Thyroid gland (tissue), 4 donors: Measurements from ENCODE around the gene CCDC148. TPM values are rescaled to one million over a fixed set of nuclear protein-coding genes. Genes with fewer than 3 reads are reported as not detected.

Source experiments
- DNase-seq, 2 donors: peaks; one replicate each; pipeline ENCODE4 v3.0.0-alpha.2; 2019
- H3K27ac ChIP-seq, 3 donors: fragments of 200-600 bp; sonication (generic); 1 replicate in 2 of 3; 2 replicates in 1 of 3; pipeline ENCODE4 v1.5.1; 2016 to 2019; ENCODE audit warnings: mild to moderate bottlenecking in 1 of 3, moderate library complexity in 1 of 3
- H3K27me3 ChIP-seq: fragments of 200-600 bp; sonication (generic); one replicate; pipeline ENCODE4 v1.5.1; 2019
- H3K36me3 ChIP-seq, 2 donors: fragments of 200-600 bp; sonication (generic); one replicate each; pipeline ENCODE4 v1.5.1; 2016 to 2019
- H3K4me1 ChIP-seq, 2 donors: fragments of 200-600 bp; sonication (generic); one replicate each; pipeline ENCODE4 v1.5.1; 2017 to 2019
- H3K4me3 ChIP-seq, 3 donors: fragments of 200-600 bp; sonication (generic); replicated peaks in 1 of 3; 1 replicate in 2 of 3; 2 replicates in 1 of 3; pipeline ENCODE4 v1.5.1; 2016; ENCODE audit warnings: mild to moderate bottlenecking in 1 of 3
- H3K9me3 ChIP-seq: fragments of 200-600 bp; sonication (generic); one replicate; pipeline ENCODE4 v1.5.1; 2017
- CTCF ChIP-seq, 6 experiments: fragments of 200-600 bp in 3 of 6; fragments of 450-650 bp in 3 of 6; sonication (generic) in 3 of 6; IDR thresholded peaks; one replicate each; pipeline ENCODE4 v1.5.1; 2016 to 2019; ENCODE audit warnings: antibody characterized with exemption in 6 of 6, mild to moderate bottlenecking in 2 of 6, inconsistent platforms in 1 of 6, moderate library complexity in 1 of 6
- POLR2A ChIP-seq, 2 donors: fragments of 450-650 bp; IDR thresholded peaks; one replicate each; pipeline ENCODE4 v1.6.1; 2017; ENCODE audit warnings: antibody characterized with exemption in 2 of 2, mild to moderate bottlenecking in 2 of 2, moderate library complexity in 1 of 2
- WGBS, 2 donors: methylation state at CpG; one replicate each; pipeline ENCODE4 v1.1.5; 2017; 5-methylcytosine and 5-hydroxymethylcytosine counted together
- intact Hi-C: fragments of 100-400 bp; cut with DNase I; formaldehyde crosslinking; loops from one replicate; pipeline ENCODE4 v1.15.1; 2023
- total RNA-seq, 4 donors: library from RNA; depleted of rRNA; stranded (reverse); fragments of >200 nt; gene quantifications; one replicate each; pipeline ENCODE4 v1.2.3, GENCODE V29; 2016

CCDC148 gene
- total RNA-seq, 4 donors from 2014 or later: 4.6 to 10.7 (median 7.4) TPM

GRCh38 chr2:158497486-158497885, 40.9 kb upstream of the CCDC148 start:
- TF ChIP-seq CTCF (IDR thresholded peaks at IDR 0.05) (no peak), POLR2A (IDR thresholded peaks at IDR 0.05) (no peak)
- no peaks in the 10 kb centered on the region for H3K27me3 ChIP-seq
- peaks cover 16 to 24% of the 10 kb centered on the region in 2 donors for H3K4me1 ChIP-seq
- DNase-seq: no peak
- no peaks in the 10 kb centered on the region for H3K9me3 ChIP-seq
- H3K4me3 ChIP-seq: no peak overlapping the region
- intact Hi-C loops: no loop called here
- no peaks in the 10 kb centered on the region for H3K36me3 ChIP-seq
- WGBS, 2 donors: 96 to 97% methylated on average over 1 of the region's 1 CpG
- no peak overlapping the region for H3K27ac ChIP-seq

DNA sequence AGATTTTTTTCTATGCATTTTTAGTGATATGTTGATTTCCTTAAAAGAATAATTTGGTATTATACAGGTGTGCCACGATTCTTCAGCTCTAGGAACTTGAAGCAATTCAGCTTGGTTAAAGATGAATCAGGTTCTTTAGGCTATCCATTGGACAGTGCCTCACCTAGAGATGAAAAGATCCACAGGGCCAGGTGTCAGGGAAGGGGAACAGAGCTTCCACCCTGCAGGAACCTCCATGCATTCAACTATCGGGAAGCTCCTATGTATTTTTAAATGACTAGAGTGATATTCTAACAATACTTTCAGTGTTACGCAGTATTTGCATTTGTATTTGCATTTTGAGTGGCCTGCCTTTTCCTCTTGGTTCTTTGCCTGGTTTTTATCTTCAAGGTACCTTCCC, 40.4 kb upstream of the CCDC148 start:
- intact Hi-C loops: no loop called here
- Histone ChIP-seq H3K4me3 (no peak overlapping the region), H3K27me3 (no peaks in the 10 kb centered on the region), H3K9me3 (no peaks in the 10 kb centered on the region), H3K27ac (no peak overlapping the region), H3K4me1 (peaks cover 16 to 22% of the 10 kb centered on the region in 2 donors), H3K36me3 (no peaks in the 10 kb centered on the region)
- DNase-seq: no peak
- TF ChIP-seq CTCF (IDR thresholded peaks at IDR 0.05) (no peak), POLR2A (IDR thresholded peaks at IDR 0.05) (no peak)
- WGBS, 2 donors: 92% methylated on average over 3 of the region's 3 CpGs

DNA sequence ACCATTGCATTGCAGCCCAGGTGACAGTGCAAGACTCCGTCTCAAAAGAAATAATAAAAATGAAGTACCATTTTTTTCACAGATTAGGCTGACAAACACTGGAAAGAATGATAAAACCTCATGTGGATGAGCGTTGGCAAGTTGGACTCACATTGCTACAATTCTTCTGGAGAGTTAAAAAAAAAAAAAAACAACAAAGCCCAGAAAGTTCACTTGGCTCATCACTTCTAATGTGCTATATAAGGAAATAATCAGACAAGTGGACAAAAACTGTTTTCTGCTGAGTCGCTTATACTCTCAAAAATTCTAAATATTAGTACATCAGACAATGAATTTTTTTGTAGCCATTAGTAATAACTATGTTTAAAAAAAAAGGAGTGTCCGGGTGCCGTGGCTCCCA, 38.6 kb upstream of the CCDC148 start:
- DNase-seq: no peak
- Histone ChIP-seq H3K36me3 (no peaks in the 10 kb centered on the region), H3K4me1 (peaks cover 11 to 17% of the 10 kb centered on the region in 2 donors), H3K9me3 (no peaks in the 10 kb centered on the region), H3K27ac (no peak overlapping the region), H3K4me3 (no peak overlapping the region), H3K27me3 (no peaks in the 10 kb centered on the region)
- TF ChIP-seq POLR2A (IDR thresholded peaks at IDR 0.05) (no peak), CTCF (IDR thresholded peaks at IDR 0.05) (no peak)
- 87 to 88% methylated on average over 5 of the region's 5 CpGs for WGBS, 2 donors
- intact Hi-C loops: no loop called here

DNA sequence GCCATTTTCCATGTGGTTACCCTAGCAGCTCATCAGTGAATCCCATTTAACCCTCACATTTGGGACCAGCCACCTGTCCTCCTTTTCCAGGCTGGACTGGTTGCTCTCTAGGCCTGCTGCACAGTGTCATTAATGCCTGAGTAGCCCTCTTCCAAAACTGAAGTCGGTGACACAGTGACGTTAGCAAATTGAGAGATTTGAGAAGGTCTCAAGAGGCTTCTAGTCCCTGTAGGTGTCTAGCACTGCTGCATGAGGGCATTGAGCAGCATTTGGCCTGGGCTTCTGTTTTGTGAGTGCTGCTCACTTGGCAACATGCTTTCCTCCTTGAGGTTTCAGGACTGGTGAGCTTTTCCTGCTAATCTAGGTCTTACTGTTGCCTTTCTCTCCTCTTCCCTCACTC, 36.9 kb upstream of the CCDC148 start:
- Histone ChIP-seq H3K4me1 (peaks cover 8 to 11% of the 10 kb centered on the region in 2 donors), H3K27ac (peak overlapping the region in 2 of 3 donors; percentile 8 to 30), H3K36me3 (no peaks in the 10 kb centered on the region), H3K27me3 (no peaks in the 10 kb centered on the region), H3K9me3 (no peaks in the 10 kb centered on the region), H3K4me3 (no peak overlapping the region)
- DNase-seq: peak; percentile 78 to 81
- intact Hi-C loops: no loop called here
- TF ChIP-seq POLR2A (IDR thresholded peaks at IDR 0.05): no peak
- no peak for TF ChIP-seq CTCF (IDR thresholded peaks at IDR 0.05)
- WGBS, 2 donors: 8 to 26% methylated on average over 2 of the region's 2 CpGs

- Histone ChIP-seq H3K27me3 (no peaks in the 10 kb centered on the region), H3K36me3 (no peaks in the 10 kb centered on the region), H3K9me3 (no peaks in the 10 kb centered on the region), H3K27ac (no peak overlapping the region), H3K4me3 (no peak overlapping the region), H3K4me1 (peaks cover 16 to 23% of the 10 kb centered on the region in 2 donors)
- TF ChIP-seq POLR2A (IDR thresholded peaks at IDR 0.05): no peak
- TF ChIP-seq CTCF (IDR thresholded peaks at IDR 0.05): no peak
- DNase-seq: no peak
- 96 to 97% methylated on average over 4 of the region's 4 CpGs for WGBS, 2 donors
- intact Hi-C loops: no loop called here
Measured at GRCh38 chr2:158491072-158491471, 34.5 kb upstream of the CCDC148 start.
